Neural cell (in vitro differentiated cells): ENCODE results near the gene DDX31. TPM values are rescaled to one million over a fixed set of nuclear protein-coding genes. Genes with fewer than 3 reads are reported as not detected.

Source experiments
- H2AFZ ChIP-seq: fragments of 200-600, 300-800 bp; sonication (generic), shearing (Covaris generic); 2 replicates; pipeline ENCODE4 v1.6.0; 2014; ENCODE audit warnings: low read depth, mild to moderate bottlenecking, antibody characterized with exemption, low read length, moderate library complexity
- H3F3A ChIP-seq: fragments of 200-600 bp; shearing (Covaris generic); 2 replicates; pipeline ENCODE4 v1.6.1; 2016; ENCODE audit warnings: mild to moderate bottlenecking, moderate library complexity, mixed read lengths, antibody characterized with exemption, low read length; ENCODE audit not compliant: insufficient read depth, poor library complexity, severe bottlenecking
- H3K27ac ChIP-seq: fragments of 200-600, 300-800 bp; sonication (generic), shearing (Covaris generic); 2 replicates; pipeline ENCODE4 v1.5.1; 2014; ENCODE audit warnings: mild to moderate bottlenecking, low read length, moderate library complexity
- H3K27me3 ChIP-seq: fragments of 300-800, 200-600 bp; sonication (generic), shearing (Covaris generic); 2 replicates; pipeline ENCODE4 v1.6.0; 2014; ENCODE audit warnings: mild to moderate bottlenecking, low read depth, low read length, moderate library complexity; ENCODE audit not compliant: insufficient read depth
- H3K36me3 ChIP-seq: fragments of 300-800, 200-600 bp; sonication (generic), shearing (Covaris generic); 2 replicates; pipeline ENCODE4 v1.5.1; 2014; ENCODE audit warnings: mild to moderate bottlenecking, antibody characterized with exemption, low read length, moderate library complexity; ENCODE audit not compliant: insufficient read depth
- H3K4me2 ChIP-seq: fragments of 300-800, 200-600 bp; sonication (generic), shearing (Covaris generic); 2 replicates; pipeline ENCODE4 v1.6.0; 2014; ENCODE audit warnings: mild to moderate bottlenecking, low read length
- H3K4me3 ChIP-seq: fragments of 300-800, 200-600 bp; sonication (generic), shearing (Covaris generic); 2 replicates; pipeline ENCODE4 v1.5.1; 2014; ENCODE audit warnings: mild to moderate bottlenecking, low read length, moderate library complexity
- H3K79me2 ChIP-seq: fragments of 200-600 bp; shearing (Covaris generic); replicated peaks from 2 replicates; pipeline ENCODE4 v1.6.0; 2014; ENCODE audit warnings: mild to moderate bottlenecking, low read length, moderate library complexity; ENCODE audit not compliant: insufficient read depth
- H3K9ac ChIP-seq: fragments of 300-800, 200-600 bp; sonication (generic), shearing (Covaris generic); 2 replicates; pipeline ENCODE4 v1.6.1; 2016; ENCODE audit warnings: mild to moderate bottlenecking, low read length, mixed read lengths
- H3K9me2 ChIP-seq: fragments of 200-600 bp; shearing (Covaris generic); 2 replicates; pipeline ENCODE4 v1.6.1; 2016; ENCODE audit warnings: mild to moderate bottlenecking, low read length, mixed read lengths; ENCODE audit not compliant: insufficient read depth
- H3K9me3 ChIP-seq: fragments of 200-600, 300-800 bp; sonication (generic), shearing (Covaris generic); 2 replicates; pipeline ENCODE4 v1.6.1; 2016; ENCODE audit warnings: mild to moderate bottlenecking, mixed run types, low read length, moderate library complexity, mixed read lengths
- H4K20me1 ChIP-seq: fragments of 200-600 bp; shearing (Covaris generic); 2 replicates; pipeline ENCODE4 v1.6.1; 2016; ENCODE audit warnings: mild to moderate bottlenecking, mixed run types; ENCODE audit not compliant: insufficient read depth
- CTCF ChIP-seq: fragments of 450-650 bp; IDR thresholded peaks from 2 replicates; pipeline ENCODE4 v1.5.1; 2014; ENCODE audit warnings: antibody characterized with exemption, mild to moderate bottlenecking, moderate library complexity; ENCODE audit not compliant: poor library complexity, severe bottlenecking
- EP300 ChIP-seq: fragments of 450-650 bp; conservative IDR thresholded peaks from 2 replicates; pipeline ENCODE4 v1.6.1; 2014; ENCODE audit warnings: antibody characterized with exemption, mild to moderate bottlenecking, moderate library complexity; ENCODE audit not compliant: poor library complexity, severe bottlenecking
- EZH2 ChIP-seq: fragments of 200-600, 300-800 bp; shearing (Covaris generic), sonication (generic); IDR thresholded peaks from 2 replicates; pipeline ENCODE4 v1.6.1; 2014; ENCODE audit warnings: antibody characterized with exemption, low read length, borderline replicate concordance, mild to moderate bottlenecking; ENCODE audit not compliant: insufficient read depth, poor library complexity, severe bottlenecking
- MXI1 ChIP-seq: fragments of 450-650 bp; conservative IDR thresholded peaks from 2 replicates; pipeline ENCODE4 v1.6.1; 2014; ENCODE audit warnings: antibody characterized with exemption, mild to moderate bottlenecking; ENCODE audit not compliant: poor library complexity, severe bottlenecking
- POLR2AphosphoS5 ChIP-seq: IDR thresholded peaks from 2 replicates; pipeline ENCODE4 v1.6.1; 2012
- RAD21 ChIP-seq: fragments of 450-650 bp; conservative IDR thresholded peaks from 2 replicates; pipeline ENCODE4 v1.6.1; 2014; ENCODE audit warnings: antibody characterized with exemption, mild to moderate bottlenecking, moderate library complexity
- REST ChIP-seq: IDR thresholded peaks from 2 replicates; pipeline ENCODE4 v1.6.1; 2012; ENCODE audit warnings: borderline replicate concordance
- SMC3 ChIP-seq: fragments of 450-650 bp; conservative IDR thresholded peaks from 2 replicates; pipeline ENCODE4 v1.6.1; 2014; ENCODE audit warnings: antibody characterized with exemption, mild to moderate bottlenecking, moderate library complexity; ENCODE audit not compliant: poor library complexity
- TAF1 ChIP-seq: IDR thresholded peaks from 2 replicates; pipeline ENCODE4 v1.6.1; 2012; ENCODE audit warnings: low read depth
- polyA plus RNA-seq: library from polyadenylated mRNA; depleted of rRNA; stranded (reverse); fragments of >200 nt; gene quantifications from 2 replicates; pipeline ENCODE4 v1.2.3, GENCODE V29; 2014

DDX31 gene
- polyA plus RNA-seq, 1 donor from 2014 or later, result 12.8 TPM

DNA sequence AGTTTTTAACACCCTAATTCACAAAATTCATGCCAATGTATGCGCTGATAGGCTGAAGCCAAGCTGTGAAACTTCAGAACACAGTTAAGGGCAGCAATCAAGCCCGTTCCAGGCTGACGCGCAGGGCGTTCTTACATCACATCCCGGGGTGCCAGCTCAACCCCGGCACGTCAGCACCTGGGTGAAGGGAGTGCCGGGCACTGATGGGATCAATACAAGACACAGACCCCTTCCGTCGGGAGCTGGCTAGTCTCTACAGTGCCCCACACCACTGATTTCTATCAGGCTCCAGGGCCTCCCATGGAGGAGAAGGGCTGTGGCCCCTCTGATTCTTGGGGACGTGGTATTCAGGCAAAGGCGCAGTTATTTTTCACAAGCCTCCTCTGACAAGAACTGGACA is 75.4 kb downstream of the DDX31 start:
- Histone ChIP-seq H4K20me1 (no peaks in the 10 kb centered on the region), H3K9ac (no peak overlapping the region), H2AFZ (no peak overlapping the region), H3K36me3 (no peaks in the 10 kb centered on the region), H3K9me3 (no peaks in the 10 kb centered on the region), H3K4me3 (no peak overlapping the region), H3F3A (no peaks in the 10 kb centered on the region), H3K27me3 (peaks cover 43% of the 10 kb centered on the region), H3K4me2 (no peak overlapping the region), H3K79me2 (no peaks in the 10 kb centered on the region), H3K9me2 (no peaks in the 10 kb centered on the region), H3K27ac (no peak overlapping the region)
- TF ChIP-seq SMC3, result no peak
- TF ChIP-seq RAD21, result no peak
- no peak for TF ChIP-seq CTCF
- TF ChIP-seq REST, result no peak
- no peak for TF ChIP-seq EP300
- no peak for TF ChIP-seq TAF1
- TF ChIP-seq MXI1, result no peak
- TF ChIP-seq POLR2AphosphoS5, result no peak
- TF ChIP-seq EZH2, result no peak

DNA sequence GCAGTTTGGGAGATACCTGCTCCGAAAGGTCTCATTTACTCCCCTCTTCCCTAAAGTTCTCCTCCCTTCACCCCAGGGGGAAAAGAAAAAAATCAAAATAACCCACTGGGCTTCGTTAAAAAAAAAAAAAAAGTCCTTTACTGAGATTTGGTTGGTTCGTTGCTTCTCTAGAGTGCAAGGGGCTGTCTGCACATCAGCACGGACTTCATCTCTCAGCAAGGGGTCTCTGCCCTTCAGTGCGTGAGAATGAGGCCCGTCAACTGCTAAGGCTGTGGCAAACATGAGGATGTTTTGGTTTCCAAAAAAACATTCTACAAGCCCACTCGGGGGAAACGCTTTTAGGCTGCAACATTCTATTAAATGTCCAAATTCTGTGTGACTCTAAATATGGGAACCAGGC is 77.3 kb downstream of the DDX31 start:
- H3K27me3 ChIP-seq, result peaks cover 62% of the 10 kb centered on the region
- H3K4me2 ChIP-seq, result no peak overlapping the region
- H3K27ac ChIP-seq, result no peak overlapping the region
- no peaks in the 10 kb centered on the region for H3K79me2 ChIP-seq
- no peaks in the 10 kb centered on the region for H3K36me3 ChIP-seq
- TF ChIP-seq MXI1, result no peak
- no peak for TF ChIP-seq POLR2AphosphoS5
- TF ChIP-seq REST, result no peak
- no peak for TF ChIP-seq CTCF
- H2AFZ ChIP-seq, result no peak overlapping the region
- H3K4me3 ChIP-seq, result no peak overlapping the region
- no peaks in the 10 kb centered on the region for H3K9me2 ChIP-seq
- no peaks in the 10 kb centered on the region for H3F3A ChIP-seq
- no peak overlapping the region for H3K9ac ChIP-seq
- H3K9me3 ChIP-seq, result no peaks in the 10 kb centered on the region
- H4K20me1 ChIP-seq, result no peaks in the 10 kb centered on the region
